Thymus (tissue), 11 donors: ENCODE measurements around the gene CAPN15. TPM values are rescaled to one million over a fixed set of nuclear protein-coding genes. Genes with fewer than 3 reads are reported as not detected.

Experiments used
- DNase-seq, 9 donors: peaks; one replicate each; pipeline ENCODE4 v3.0.0-alpha.2; 2013; ENCODE audit warnings: low spot score in 9 of 9, low read depth in 6 of 9, missing footprints in 1 of 9
- H3K27ac ChIP-seq, 2 donors: one replicate each; pipeline ENCODE4 v1.5.1; 2013; ENCODE audit warnings: control low read depth in 1 of 2, low read depth in 1 of 2, low read length in 1 of 2, mild to moderate bottlenecking in 1 of 2, moderate library complexity in 1 of 2
- H3K27me3 ChIP-seq, 2 donors: one replicate each; pipeline ENCODE4 v1.5.1; 2013; ENCODE audit warnings: low read length in 1 of 2; ENCODE audit not compliant: control insufficient read depth in 2 of 2, insufficient read depth in 1 of 2
- H3K36me3 ChIP-seq, 2 donors: one replicate each; pipeline ENCODE4 v1.5.1; 2013; ENCODE audit warnings: low read length in 1 of 2, mild to moderate bottlenecking in 1 of 2, moderate library complexity in 1 of 2; ENCODE audit not compliant: control insufficient read depth in 2 of 2, insufficient read depth in 2 of 2
- H3K4me1 ChIP-seq, 2 donors: one replicate each; pipeline ENCODE4 v1.5.1; 2013; ENCODE audit warnings: low read length in 2 of 2; ENCODE audit not compliant: control insufficient read depth in 2 of 2, insufficient read depth in 2 of 2
- H3K4me3 ChIP-seq, 2 donors: one replicate each; pipeline ENCODE4 v1.5.1; 2013; ENCODE audit warnings: low read length in 2 of 2, control low read depth in 1 of 2, mild to moderate bottlenecking in 1 of 2
- H3K9me3 ChIP-seq, 2 donors: one replicate each; pipeline ENCODE4 v1.5.1; 2013; ENCODE audit warnings: low read length in 1 of 2, mild to moderate bottlenecking in 1 of 2; ENCODE audit not compliant: control insufficient read depth in 2 of 2, insufficient read depth in 1 of 2
- WGBS: extraction: QIAGEN DNeasy Blood & Tissue Kit; methylation state at CpG from one replicate; pipeline ENCODE4 v1.1.7; 2013; 5-methylcytosine and 5-hydroxymethylcytosine counted together
- polyA plus RNA-seq: library from polyadenylated mRNA; stranded (reverse); fragments of 200-250 nt; gene quantifications from one replicate; pipeline ENCODE4 v1.2.3, GENCODE V29; 2013
- total RNA-seq: library from RNA; stranded (reverse); fragments of 120-200 nt; gene quantifications from one replicate; pipeline ENCODE4 v1.2.4, GENCODE V29; 2013
- donor health status: healthy.

CAPN15 gene
- total and polyA plus RNA-seq, 2 donors = 16.8 to 40.4 TPM

DNA sequence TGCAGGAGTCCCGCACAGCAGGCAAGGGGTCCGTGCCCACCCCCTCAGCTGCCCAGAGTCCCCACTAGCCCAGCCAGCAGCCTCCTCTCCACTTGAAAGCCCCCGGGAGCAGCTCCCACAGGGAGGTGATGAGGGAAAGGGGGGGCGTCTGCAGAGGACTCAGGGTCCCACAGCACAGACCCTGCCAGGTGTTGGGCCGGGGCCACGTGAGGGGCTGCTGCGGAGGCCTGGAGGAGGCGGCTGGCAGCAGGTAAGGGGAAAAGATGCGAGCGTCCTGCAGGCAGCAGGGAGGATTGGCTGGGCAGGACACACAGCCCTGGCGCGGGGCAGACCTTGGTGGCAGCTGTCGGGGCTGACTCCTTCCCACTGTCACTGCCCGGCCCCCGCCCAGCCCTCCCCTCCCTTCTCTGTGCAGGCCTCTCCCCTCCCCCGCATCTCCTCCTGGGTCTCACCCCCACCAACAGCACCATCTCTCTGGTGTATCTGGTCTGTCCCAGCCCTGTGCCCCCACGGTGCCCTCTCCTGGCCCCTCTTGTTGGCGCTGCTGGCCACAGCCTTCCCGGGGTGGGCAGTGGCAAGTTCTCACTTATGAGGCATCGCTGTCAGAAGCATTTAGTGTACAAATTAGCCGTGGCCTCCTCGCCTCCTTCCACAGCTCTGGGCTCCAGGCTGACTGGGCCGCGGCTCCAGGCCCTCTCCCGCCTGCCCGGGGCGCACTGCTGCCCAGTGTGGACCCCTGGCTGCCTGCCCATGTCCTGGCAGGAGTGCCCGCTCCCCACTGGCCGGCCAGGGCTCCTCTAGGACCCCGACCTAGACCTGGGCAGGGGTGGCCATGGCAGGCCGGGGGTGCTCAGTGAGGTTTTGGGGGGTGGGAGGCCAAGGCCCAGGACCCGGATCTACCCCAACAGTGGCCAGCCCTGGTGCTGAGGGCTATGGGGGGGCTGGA, 28.3 kb downstream of the CAPN15 start:
- no peak overlapping the region for H3K4me3 ChIP-seq
- 92% methylated on average over 32 of the region's 32 CpGs for WGBS
- H3K27ac ChIP-seq = no peak overlapping the region
- H3K27me3 ChIP-seq = peaks cover 29 to 31% of the 10 kb centered on the region in 2 donors
- peaks cover 0 to 5% of the 10 kb centered on the region in 2 donors for H3K4me1 ChIP-seq
- H3K36me3 ChIP-seq = peaks cover 12 to 41% of the 10 kb centered on the region in 2 donors
- DNase-seq = no peak
- peaks cover 1 to 4% of the 10 kb centered on the region in 2 donors for H3K9me3 ChIP-seq

DNA sequence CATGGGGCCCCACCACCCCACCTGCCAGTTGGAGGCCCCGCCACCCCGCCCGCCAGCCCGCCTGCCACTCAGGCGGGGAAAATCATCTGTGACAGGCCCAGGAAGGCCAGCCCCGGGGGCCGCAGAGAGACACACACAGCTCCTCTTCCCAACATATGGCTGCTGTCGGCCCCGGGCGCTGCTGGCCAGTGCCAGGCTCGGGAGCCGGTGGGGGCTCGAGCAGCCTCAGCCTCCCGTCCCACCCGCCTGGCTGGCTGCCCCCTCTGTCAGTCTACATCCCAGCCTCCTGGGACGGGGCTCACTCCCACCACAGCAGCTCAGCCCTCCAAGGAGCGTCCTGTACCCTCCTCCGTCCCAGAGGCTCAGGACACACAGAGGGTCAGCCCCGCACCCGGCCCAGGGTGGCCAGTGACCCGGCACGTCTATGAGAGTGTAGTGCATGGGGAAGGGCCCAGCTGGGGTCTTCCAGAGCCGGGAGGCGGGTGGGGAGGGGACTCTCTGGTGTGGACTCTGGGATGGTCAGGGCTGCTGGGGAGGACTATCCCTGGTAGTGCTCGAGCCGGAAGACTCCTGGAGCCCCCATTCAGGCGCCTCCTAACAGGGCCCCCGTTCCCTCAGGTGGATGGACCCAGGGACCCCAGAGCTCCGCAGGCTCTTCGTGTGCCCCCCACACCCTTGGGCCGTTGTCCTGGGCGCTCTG, 29.1 kb downstream of the CAPN15 start:
- no peak overlapping the region for H3K27ac ChIP-seq

DNA sequence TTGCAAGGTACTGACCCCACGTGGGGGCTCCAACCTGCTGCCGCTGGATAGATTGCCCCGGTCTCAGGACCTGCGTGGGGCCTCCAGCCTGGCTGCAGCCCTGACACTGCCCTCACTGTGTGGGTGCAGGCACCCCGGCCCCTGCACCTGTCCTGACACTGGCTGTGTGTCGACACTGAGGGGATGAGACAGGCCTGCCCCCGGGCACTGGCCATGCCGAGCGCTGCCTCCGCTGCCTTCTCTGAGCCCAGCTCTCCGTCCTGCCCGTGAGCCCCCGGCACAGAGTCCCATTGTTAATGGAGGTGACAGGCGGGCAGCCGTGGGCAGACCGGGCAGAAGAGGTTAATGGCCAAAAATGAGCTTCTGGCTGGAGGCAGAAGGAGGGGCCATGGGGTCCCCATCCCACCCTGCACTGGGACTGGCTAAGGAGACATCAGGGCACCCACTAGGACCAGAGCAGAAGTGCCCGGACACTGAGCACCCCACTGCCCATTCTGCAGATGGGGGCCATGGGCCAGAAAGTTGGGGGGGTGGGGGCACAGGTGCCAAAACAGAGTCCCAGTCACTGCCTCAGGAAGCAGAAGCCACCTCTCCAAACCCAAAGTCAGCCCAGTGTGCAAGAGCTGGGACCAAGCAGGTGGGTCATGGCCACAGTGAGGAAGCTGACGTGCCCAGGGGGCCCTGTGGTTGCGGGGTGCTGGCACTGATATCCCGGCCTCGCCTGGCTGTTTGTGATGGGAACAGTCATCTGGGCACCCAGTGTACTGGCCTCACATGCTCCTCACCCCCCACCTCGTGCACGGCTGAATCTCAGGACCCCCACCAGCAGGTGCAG, 30.2 kb downstream of the CAPN15 start:
- Histone ChIP-seq H3K4me1 (peaks cover 0 to 5% of the 10 kb centered on the region in 2 donors), H3K27ac (no peak overlapping the region), H3K9me3 (peaks cover 0 to 4% of the 10 kb centered on the region in 2 donors), H3K4me3 (no peak overlapping the region), H3K27me3 (peaks cover 45 to 50% of the 10 kb centered on the region in 2 donors), H3K36me3 (peaks cover 6 to 22% of the 10 kb centered on the region in 2 donors)
- WGBS = 71% methylated on average over 23 of the region's 23 CpGs
- DNase-seq = no peak

More for the DNA sequence above, 29.1 kb downstream of the CAPN15 start:
- 97% methylated on average over 32 of the region's 32 CpGs for WGBS
- H3K9me3 ChIP-seq = peaks cover 0 to 4% of the 10 kb centered on the region in 2 donors
- H3K4me1 ChIP-seq = peaks cover 0 to 5% of the 10 kb centered on the region in 2 donors
- no peak for DNase-seq
- H3K27me3 ChIP-seq = peaks cover 37 to 39% of the 10 kb centered on the region in 2 donors
- peaks cover 9 to 33% of the 10 kb centered on the region in 2 donors for H3K36me3 ChIP-seq
- no peak overlapping the region for H3K4me3 ChIP-seq

DNA sequence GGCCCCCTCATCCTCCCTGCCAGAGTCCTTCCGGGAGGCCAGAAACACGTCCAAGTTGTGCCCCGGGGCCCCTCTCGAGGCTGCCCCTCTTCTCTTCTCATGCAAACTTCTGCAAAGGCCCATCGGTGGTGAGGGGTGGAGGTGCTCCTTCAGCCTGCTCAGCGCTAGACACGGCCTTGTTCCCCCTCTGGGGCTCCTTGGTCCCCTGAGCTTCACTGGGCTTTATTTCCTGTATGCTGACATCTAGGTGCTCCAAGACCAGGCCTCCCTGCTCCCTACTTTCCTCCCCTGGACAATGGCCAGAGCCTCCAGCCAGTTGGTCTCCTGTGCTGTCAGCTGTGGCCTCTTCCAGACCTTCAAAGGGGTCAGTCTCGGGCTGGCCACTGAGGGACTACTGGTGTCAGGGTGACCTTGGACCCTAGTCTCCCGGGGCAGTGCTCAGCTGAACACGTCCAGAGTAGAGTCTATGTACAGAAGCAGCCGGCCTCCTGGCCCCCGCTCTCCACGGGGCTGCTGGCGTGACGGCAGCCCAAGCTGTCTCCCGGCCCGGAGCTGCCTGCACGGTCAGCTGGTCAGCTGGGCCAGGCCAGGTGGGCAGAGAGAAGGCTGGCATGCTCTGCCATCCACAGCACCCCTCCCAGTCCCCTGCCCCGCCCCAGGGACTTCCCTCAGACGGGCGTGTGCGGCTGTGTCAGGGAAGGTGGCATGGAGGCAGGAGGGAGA, 30.9 kb downstream of the CAPN15 start:
- peaks cover 0 to 5% of the 10 kb centered on the region in 2 donors for H3K4me1 ChIP-seq
- DNase-seq = no peak
- peaks cover 50 to 57% of the 10 kb centered on the region in 2 donors for H3K27me3 ChIP-seq
- 61% methylated on average over 22 of the region's 22 CpGs for WGBS
- peaks cover 0 to 4% of the 10 kb centered on the region in 2 donors for H3K9me3 ChIP-seq
- no peak overlapping the region for H3K27ac ChIP-seq
- no peak overlapping the region for H3K4me3 ChIP-seq
- H3K36me3 ChIP-seq = peaks cover 3 to 15% of the 10 kb centered on the region in 2 donors

DNA sequence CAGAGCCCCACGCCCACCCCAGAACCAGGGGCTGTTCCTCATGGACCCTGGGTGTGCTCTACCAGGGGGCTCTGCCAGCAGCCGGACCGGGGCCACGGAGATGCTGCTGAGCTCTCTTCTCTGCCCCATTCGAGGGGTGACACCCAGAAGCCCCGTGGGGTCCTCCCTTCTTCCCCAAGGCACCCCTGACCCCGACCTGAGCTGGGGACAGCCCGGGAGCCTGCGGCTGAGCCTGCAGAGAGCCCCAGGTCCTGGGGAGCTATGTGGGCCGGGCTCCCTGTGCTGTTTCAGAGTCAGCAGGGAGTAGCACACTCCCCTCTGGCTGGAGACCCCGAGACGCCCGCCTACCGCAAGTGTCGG, 31.5 kb downstream of the CAPN15 start:
- H3K27ac ChIP-seq = no peak overlapping the region
- H3K9me3 ChIP-seq = peaks cover 0 to 4% of the 10 kb centered on the region in 2 donors
- DNase-seq = no peak
- peaks cover 0 to 5% of the 10 kb centered on the region in 2 donors for H3K4me1 ChIP-seq
- WGBS = 94% methylated on average over 15 of the region's 15 CpGs
- H3K36me3 ChIP-seq = peaks cover under 1 to 10% of the 10 kb centered on the region in 2 donors
- H3K27me3 ChIP-seq = peaks cover 50 to 59% of the 10 kb centered on the region in 2 donors
- no peak overlapping the region for H3K4me3 ChIP-seq

DNA sequence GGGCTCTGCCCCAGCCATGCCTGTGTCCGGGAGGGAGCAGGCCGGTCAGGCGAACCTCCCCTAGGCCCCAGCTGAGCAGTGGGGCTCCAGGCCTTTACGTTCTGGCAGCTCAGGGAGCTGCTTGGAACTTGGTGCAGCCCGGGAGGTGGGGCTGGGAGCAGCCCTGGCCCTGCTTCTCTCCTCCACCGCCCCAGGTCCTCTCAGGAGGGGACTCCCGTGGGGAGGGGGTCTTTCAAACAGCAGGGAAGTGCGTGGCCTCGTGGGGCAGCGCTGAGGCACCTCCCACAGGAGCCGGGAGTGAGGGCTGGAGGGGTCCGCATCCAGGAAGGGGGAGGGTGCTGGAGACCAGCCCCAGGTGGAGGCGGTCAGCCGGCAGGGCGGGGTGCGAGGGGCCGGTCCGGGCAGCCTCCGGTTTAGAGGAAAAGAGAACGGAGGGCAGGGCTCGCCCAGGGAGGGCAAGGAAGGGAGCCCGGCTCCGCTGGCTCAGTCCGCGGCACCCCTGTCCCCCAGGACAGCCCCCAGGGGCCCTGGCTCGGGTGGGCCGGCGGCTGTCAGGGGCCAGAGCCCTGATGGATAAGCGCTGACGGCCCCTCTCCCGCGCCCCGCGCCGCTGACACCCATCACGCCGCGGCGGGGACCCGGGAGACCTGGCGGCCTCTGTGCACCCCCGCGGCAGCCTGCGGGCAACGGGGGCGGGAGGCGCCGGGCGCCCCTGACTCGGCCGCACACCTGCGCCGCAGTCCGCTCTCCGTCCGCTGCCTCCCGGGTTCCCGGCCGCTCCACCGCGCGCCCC, 32.1 kb downstream of the CAPN15 start:
- Histone ChIP-seq H3K4me1 (peaks cover 0 to 5% of the 10 kb centered on the region in 2 donors), H3K9me3 (peaks cover 0 to 4% of the 10 kb centered on the region in 2 donors), H3K36me3 (peaks cover 0 to 4% of the 10 kb centered on the region in 2 donors), H3K27me3 (peaks cover 50 to 59% of the 10 kb centered on the region in 2 donors), H3K4me3 (no peak overlapping the region), H3K27ac (no peak overlapping the region)
- 26% methylated on average over 62 of the region's 62 CpGs for WGBS
- DNase-seq = no peak

DNA sequence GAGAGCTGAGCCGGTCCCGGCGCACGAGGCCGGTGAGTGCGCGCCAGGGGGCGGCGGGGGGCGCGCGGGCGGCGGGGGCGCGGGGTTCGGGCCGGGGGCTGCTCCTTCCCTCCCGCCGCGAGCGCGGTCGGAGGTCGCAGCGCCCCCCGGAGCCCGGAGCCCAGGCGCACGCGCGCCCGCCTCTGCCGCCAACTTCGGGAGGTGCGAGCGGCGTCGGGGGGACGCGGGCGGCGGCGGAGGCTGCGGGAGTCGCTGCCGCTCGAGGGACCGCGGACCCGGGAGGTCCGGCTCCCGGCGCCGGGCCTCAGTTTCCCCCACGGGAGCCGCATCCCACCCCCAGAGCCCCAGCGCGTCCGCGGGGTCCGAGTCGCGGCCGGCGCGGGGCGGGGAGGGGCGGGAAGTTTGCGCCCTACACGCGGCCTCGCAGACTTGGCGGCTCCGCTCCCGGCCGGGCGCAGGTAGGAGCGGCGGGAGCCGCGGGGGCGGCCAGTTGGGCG, 32.7 kb downstream of the CAPN15 start, which contains the start of gene PRR35:
TSS of gene PRR35 (plus strand) at position 191 of the 497 bp plus-strand sequence. CDS start 2,901 bp downstream, outside the sequence.
- H3K27me3 ChIP-seq = peaks cover 50 to 59% of the 10 kb centered on the region in 2 donors
- 3% methylated on average over 84 of the region's 84 CpGs for WGBS

More for the DNA sequence above, 32.7 kb downstream of the CAPN15 start, which contains the start of gene PRR35:
- Histone ChIP-seq H3K36me3 (no peaks in the 10 kb centered on the region), H3K27ac (no peak within 1 kb of the TSS), H3K4me3 (no peak within 1 kb of the TSS), H3K4me1 (peaks cover 0 to 5% of the 10 kb centered on the region in 2 donors), H3K9me3 (peaks cover 0 to 4% of the 10 kb centered on the region in 2 donors)
- no peak for DNase-seq
